ENCODE measurements around the gene ZNF365. TPM values are rescaled to one million over a fixed set of nuclear protein-coding genes. Genes with fewer than 3 reads are reported as not detected.

The ZNF365 gene
- total RNA-seq, 1 donor from 2014 or later, result 0.74 TPM

GRCh38 chr10:62430881-62431280 lies 56.7 kb downstream of the ZNF365 start:
- Histone ChIP-seq H3K36me3 (no peaks in the 10 kb centered on the region), H3K9me3 (no peaks in the 10 kb centered on the region), H3K4me3 (no peak overlapping the region), H3K27ac (peak overlapping the region; percentile 13), H3K27me3 (no peaks in the 10 kb centered on the region), H3K4me1 (peaks cover 19% of the 10 kb centered on the region)
- no peak for DNase-seq (ENCODE audit: extremely low spot score in 2 of 2)
- intact Hi-C loops (cut with DNase I), result no loop called here
- TF ChIP-seq POLR2A (IDR thresholded peaks at IDR 0.05) (no peak), POLR2AphosphoS5 (IDR thresholded peaks at IDR 0.05; ENCODE audit: insufficient read depth in 1 of 2, low read depth in 1 of 2) (no peak), CTCF (IDR thresholded peaks at IDR 0.05) (no peak)

GRCh38 chr10:62433181-62433692 lies 59.1 kb downstream of the ZNF365 start:
- peak; percentile 37 to 86 for TF ChIP-seq POLR2AphosphoS5 (IDR thresholded peaks at IDR 0.05; ENCODE audit: insufficient read depth in 1 of 2, low read depth in 1 of 2)
- no peak for TF ChIP-seq POLR2A (IDR thresholded peaks at IDR 0.05)
- no peaks in the 10 kb centered on the region for H3K36me3 ChIP-seq
- intact Hi-C loops (cut with DNase I), result no loop called here
- H3K27ac ChIP-seq, result peak overlapping the region; percentile 72
- H3K27me3 ChIP-seq, result no peaks in the 10 kb centered on the region
- H3K4me3 ChIP-seq, result no peak overlapping the region
- H3K4me1 ChIP-seq, result peaks cover 19% of the 10 kb centered on the region
- no peaks in the 10 kb centered on the region for H3K9me3 ChIP-seq
- DNase-seq (ENCODE audit: extremely low spot score in 2 of 2), result peak in 1 of 2 donors; percentile 90

GRCh38 chr10:62433901-62434300 lies 59.7 kb downstream of the ZNF365 start:
- no peak overlapping the region for H3K4me3 ChIP-seq
- no peaks in the 10 kb centered on the region for H3K36me3 ChIP-seq
- peaks cover 19% of the 10 kb centered on the region for H3K4me1 ChIP-seq
- intact Hi-C loops (cut with DNase I), result no loop called here
- H3K27me3 ChIP-seq, result no peaks in the 10 kb centered on the region
- peak overlapping the region; percentile 72 for H3K27ac ChIP-seq
- no peaks in the 10 kb centered on the region for H3K9me3 ChIP-seq
- no peak for DNase-seq (ENCODE audit: extremely low spot score in 2 of 2)
- TF ChIP-seq POLR2A (IDR thresholded peaks at IDR 0.05) (no peak), POLR2AphosphoS5 (IDR thresholded peaks at IDR 0.05; ENCODE audit: insufficient read depth in 1 of 2, low read depth in 1 of 2) (no peak)

GRCh38 chr10:62437696-62438095 lies 63.5 kb downstream of the ZNF365 start:
- TF ChIP-seq POLR2AphosphoS5 (IDR thresholded peaks at IDR 0.05; ENCODE audit: insufficient read depth in 1 of 2, low read depth in 1 of 2) (peak in 1 of 2 donors; percentile 31), CTCF (IDR thresholded peaks at IDR 0.05) (peak; percentile 66 to 84 (median 71)), POLR2A (IDR thresholded peaks at IDR 0.05) (no peak)
- Histone ChIP-seq H3K27ac (no peak overlapping the region), H3K4me1 (peaks cover 10% of the 10 kb centered on the region), H3K4me3 (no peak overlapping the region), H3K36me3 (no peaks in the 10 kb centered on the region), H3K27me3 (no peaks in the 10 kb centered on the region), H3K9me3 (no peaks in the 10 kb centered on the region)
- DNase-seq (ENCODE audit: extremely low spot score in 2 of 2), result no peak
- intact Hi-C loops (cut with DNase I), result no loop called here

- intact Hi-C loops (cut with DNase I), result no loop called here
- Histone ChIP-seq H3K27ac (no peak overlapping the region), H3K4me3 (no peak overlapping the region), H3K36me3 (no peaks in the 10 kb centered on the region), H3K9me3 (no peaks in the 10 kb centered on the region), H3K27me3 (no peaks in the 10 kb centered on the region), H3K4me1 (peaks cover 10% of the 10 kb centered on the region)
- DNase-seq (ENCODE audit: extremely low spot score in 2 of 2), result no peak
- no peak for TF ChIP-seq POLR2A (IDR thresholded peaks at IDR 0.05)
- TF ChIP-seq CTCF (IDR thresholded peaks at IDR 0.05), result no peak
- TF ChIP-seq POLR2AphosphoS5 (IDR thresholded peaks at IDR 0.05; ENCODE audit: insufficient read depth in 1 of 2, low read depth in 1 of 2), result no peak
Observed at GRCh38 chr10:62442006-62442405, 67.8 kb downstream of the ZNF365 start.

GRCh38 chr10:62442894-62443669 lies 68.9 kb downstream of the ZNF365 start:
- Histone ChIP-seq H3K4me3 (no peak overlapping the region), H3K27ac (peak overlapping the region; percentile 39), H3K36me3 (no peaks in the 10 kb centered on the region), H3K4me1 (peaks cover 10% of the 10 kb centered on the region), H3K9me3 (no peaks in the 10 kb centered on the region), H3K27me3 (no peaks in the 10 kb centered on the region)
- TF ChIP-seq POLR2A (IDR thresholded peaks at IDR 0.05), result no peak
- no peak for TF ChIP-seq POLR2AphosphoS5 (IDR thresholded peaks at IDR 0.05; ENCODE audit: insufficient read depth in 1 of 2, low read depth in 1 of 2)
- TF ChIP-seq CTCF (IDR thresholded peaks at IDR 0.05), result no peak
- intact Hi-C loops (cut with DNase I), result no loop called here
- no peak for DNase-seq (ENCODE audit: extremely low spot score in 2 of 2)

All from vagina (tissue), 2 donors.